Esophagus mucosa (tissue), 1 donor: ENCODE data around the gene RBMS1. TPM values are rescaled to one million over a fixed set of nuclear protein-coding genes. Genes with fewer than 3 reads are reported as not detected.
A peak's percentile ranks its signal among the peaks of the same experiment; 100 is the strongest.
"Not testable (repeated sequence)": the region's sequence is repeated elsewhere in the genome, so short reads cannot be mapped to it uniquely, and the experiment has no call there.

Experiments
- ATAC-seq: fragments of 200-7000 bp; cut with Tn5 transposase; one replicate; pipeline ENCODE4 v1.9.1; 2020
- total RNA-seq: library from RNA; stranded (reverse); gene quantifications from one replicate; pipeline ENCODE4 v1.2.4, GENCODE V29; 2023
- donor health status: DM: yes; HTN: yes; CAD: no.

Gene RBMS1
- total RNA-seq, 1 donor from 2014 or later = 28.2 TPM

DNA sequence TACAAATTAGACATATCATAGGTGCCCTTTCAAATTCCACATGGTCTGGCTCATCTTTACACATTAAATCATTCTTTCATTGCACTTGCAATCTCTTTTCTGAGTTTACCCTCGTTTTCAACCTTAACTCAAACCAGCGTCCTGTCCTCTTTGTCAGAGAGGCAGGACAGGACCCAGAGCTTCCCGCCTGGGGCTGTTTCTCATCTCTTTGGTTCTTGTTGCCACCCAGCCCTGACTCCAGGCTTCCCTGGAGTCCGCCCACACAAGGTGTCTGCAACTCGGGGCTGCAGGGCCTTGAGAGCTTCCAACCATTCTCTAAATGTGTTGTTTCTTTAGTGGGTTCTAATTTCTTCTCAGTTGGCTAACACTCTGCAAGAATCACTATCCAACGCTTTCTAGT, 24.4 kb downstream of the RBMS1 start:
- no peak for ATAC-seq

DNA sequence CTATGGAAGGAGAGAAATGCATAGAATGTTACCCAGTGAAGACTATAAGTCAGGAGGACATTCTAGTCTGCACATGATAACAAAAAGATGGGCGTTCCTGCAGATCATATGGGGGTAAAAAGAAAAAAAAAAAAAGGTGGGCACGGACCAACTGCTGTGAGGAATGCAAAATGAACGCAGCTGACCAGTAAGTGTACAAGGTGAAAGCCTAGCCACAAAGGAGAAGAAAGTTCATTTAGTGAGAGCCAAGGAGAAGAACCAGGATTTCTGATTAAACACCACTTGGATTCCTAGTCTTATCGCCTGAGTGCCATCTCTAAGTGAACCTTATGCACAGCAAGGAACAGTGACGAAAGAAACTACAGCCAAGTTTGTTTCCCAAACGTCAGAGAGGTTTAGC, 26.5 kb downstream of the RBMS1 start:
- ATAC-seq = no peak

DNA sequence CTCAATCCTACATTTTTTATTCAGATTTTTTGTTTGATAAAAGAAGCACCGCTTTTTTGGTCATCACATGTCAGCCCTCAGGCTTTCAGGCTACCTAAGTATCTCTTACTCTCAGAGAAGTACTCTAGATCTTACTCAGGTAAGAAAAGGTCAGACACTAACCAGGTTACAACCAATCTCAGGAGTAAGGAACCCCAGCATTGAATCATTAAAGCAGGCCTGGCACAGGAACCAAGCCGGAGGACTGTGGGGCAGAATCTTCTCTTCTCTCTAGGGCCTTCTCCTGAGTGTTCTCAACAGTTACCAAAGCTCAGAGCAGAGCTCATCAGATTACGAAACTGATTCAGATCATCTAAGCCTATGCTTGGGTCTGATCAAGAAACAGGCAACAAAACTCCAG, 28.2 kb downstream of the RBMS1 start:
- no peak for ATAC-seq

DNA sequence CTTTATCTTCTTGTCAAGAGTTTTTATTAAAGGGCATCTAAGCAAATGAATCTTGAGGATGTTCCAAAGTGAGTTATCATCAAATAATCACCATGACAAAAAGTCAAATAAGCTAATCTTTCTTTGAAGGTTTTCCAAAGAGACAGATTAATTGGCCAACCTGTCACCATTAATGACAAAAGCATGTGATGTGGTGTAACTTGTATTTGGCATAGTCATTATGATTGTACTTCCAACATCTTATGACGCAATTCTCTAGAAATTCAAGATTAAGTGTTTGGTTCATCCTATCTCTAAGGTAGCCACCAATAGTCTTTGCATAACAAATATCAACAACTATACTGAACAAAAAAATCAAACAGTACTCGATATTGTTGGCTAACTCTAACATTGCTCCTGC, 28.6 kb downstream of the RBMS1 start:
- peak; percentile 62 for ATAC-seq

DNA sequence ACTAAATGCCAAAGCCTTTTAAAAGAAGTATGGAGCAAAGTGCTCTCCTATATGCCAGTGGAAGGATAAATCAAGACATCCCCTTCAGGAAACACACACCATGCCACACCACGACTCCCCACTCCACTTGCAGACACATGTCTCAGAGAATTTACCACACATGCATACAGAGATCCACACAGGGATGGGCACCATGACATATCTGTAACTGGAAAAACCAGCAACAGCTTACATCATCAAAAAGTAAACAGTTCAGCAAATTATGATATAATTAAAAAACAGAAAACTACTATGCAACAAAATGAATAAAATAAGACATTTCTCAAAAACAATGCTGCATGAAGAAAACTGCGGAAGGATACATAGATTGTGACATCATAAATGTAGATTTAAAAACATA, 29.6 kb downstream of the RBMS1 start:
- ATAC-seq = peak; percentile 95

DNA sequence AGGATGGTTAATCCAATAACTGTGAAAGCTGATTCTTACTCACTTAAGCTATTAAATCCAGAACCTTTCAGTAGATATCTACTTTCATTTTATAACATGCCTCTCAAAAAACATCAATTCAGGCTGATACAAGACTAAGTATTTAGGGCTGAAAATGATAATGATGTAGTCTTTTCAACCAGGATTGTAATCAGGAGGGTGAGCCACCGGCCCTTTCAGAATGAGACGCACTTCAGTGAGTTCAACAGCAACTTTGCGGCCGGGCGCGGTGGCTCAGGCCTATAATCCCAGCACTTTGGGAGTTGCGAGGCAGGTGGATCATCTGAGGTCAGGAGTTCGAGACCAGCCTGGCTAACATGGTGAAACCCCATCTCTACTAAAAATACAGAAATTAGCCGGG, 30.4 kb downstream of the RBMS1 start:
- ATAC-seq = no peak

DNA sequence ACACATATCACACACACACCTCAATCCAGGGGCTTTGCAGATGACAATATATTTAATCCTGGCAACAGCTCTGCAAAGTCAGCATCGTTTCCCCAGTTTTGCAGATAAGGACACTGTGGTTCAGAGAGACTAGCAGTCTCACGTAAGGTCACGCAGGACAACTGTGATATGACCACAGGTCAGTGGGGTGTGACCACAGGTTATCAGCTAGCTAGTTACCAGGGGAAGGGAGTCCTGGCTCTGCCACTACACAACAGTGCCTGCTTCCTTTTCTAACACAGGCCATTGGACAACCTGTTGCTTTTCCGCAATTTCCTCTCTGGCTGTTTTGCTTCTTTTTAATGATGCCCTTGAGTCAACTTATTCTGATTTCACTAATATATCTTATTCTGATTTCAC, 33.3 kb downstream of the RBMS1 start:
- ATAC-seq = no peak

DNA sequence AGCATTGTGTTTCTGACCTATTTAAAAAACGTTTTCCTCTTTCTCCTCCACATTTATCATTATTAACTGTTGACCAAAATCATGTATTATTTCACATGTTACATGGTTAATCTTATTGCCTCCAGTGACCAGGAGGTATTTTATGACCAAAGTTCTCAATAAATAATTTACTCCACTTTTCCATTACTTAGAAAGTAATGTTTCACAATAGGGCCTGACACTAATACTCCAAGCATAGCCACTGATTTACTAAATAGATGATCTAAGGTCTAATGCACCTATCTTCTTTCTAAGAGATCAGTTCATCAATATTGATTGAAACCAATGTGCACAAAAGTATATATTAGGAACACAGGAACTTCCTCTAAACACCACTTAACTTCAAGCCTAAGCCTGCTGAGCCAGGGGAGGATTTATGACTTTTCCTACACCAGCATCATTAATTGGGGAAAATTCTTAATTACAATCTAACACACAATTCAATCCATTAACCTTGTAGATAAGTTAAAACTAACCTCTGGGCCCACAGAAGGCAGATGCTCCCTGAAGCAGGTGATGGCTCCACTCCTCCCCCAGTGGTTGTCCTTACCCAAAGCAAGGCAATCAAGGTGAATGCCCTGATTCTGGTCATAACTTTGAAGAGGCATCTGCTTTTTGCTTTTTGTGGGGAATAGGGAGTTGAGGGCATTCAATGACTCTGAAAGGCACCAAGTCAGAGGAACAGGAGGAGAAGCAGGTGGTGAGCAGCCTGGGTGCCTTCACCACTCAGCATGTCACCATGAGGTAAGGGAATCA, 33.9 kb downstream of the RBMS1 start:
- ATAC-seq = no peak

DNA sequence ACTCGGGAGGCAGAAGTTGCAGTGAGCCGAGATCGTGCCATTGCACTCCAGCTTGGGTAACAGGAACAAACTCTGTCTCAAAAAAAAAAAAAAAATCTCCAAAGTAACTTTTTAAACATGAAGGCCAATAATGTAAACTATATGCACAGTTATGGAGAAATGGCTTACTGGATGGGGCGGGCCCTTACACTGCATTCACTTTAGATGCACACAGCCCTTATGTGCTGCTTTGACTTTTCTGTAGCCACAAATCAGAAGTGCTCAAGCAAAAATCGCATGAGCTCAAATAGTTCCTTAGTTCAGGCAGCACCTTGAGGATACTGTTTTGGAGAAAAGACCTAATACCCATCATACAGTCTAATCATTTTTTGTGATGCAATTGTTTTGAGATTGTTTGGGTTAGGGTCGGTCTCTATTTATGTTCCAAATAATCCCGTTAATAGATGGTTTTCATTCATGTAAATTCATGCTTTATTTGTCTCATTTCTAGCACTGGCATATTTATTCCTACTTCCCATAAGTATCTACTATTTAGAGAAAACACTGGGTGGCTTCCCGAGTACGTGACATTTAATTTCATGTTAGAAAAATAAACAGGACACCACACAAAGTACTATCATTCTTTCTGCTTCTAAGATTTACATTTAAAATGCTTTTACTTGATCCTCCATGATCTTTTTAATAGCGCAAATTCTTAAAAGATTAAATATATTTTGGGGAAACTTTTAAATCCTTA, 34.7 kb downstream of the RBMS1 start:
- ATAC-seq = no peak

DNA sequence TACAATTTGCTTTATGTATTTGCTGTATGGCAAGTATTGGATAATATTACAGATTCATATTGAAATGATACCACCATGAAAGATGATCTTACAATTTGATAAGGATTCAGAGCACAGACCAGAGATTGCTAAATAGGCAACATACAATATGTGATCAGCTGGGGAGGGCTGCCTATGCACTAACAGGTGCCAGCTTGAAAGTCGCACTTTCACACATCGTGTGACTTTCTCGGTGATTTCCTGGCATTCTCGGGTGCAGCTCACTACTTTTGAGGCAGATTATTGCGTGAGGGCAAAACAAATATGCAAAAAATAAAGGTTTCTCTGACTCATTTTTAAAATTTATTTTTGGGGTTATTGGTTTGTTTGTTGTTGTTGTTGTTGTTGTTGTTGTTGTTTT, 36.0 kb downstream of the RBMS1 start:
- ATAC-seq = no peak

DNA sequence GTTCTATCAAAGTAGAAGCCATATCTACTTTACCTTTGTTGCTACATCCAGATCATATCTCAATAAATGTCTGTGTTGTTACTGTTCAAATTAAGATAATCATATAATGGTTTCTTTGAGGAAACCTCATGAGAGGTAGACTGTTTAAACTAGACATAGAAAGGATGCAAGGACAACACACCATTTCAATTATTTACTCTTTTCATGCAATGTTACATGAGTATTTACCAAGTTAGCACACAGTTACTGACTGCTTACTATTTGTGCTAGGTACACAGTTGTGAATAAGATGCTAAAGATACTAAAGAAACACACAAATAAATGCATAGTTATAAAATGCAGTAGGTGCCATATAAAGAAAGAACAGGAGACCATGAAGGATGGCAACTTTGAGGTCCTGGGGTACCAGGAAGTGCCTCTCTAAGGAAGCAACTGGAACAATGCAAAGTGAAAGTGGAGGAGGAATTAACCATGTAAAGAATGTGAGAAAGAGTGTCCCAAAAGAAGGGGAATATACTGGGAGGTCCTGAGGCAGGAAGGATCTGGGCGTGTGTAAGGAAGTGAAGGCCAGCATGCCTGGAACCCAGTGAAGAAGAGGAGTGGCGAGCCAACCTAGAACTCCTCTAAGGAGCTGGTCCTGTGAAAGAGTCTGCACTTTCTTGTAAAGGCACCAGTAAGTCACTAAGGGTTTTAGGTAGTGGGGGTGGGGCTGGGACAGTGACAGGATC, 39.4 kb downstream of the RBMS1 start:
- ATAC-seq = no peak

DNA sequence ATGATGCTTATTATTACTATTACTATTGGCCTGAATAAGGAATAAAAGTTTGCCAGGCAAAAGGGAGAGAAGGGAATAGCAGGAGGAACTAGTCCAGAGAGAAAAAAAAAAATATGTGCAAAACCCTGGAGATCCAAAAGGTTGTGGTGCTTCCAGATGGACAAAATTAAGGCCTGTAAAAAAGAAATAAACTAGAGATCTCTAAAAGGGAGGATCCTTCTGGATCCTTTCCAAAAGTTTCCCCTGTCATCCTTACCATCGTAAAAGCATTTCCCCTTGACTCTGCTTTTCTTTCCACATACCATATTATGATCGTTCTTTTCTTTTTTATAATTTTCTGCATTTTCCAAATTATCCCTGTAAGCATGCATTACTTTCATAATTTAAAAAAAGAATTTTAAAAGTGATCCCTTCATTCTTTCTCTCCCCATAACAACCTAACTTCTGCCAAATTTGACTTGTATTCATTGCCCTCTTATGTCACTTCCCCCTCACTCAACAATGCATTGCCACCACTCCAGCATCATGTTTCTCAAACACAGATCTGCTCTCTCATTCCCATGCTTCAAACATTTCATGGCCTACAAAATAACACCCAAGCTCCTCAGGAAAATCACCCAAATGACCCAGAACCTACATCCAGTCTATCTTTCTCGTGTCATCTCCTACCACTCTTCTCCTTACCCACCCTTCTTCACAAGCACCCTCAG, 40.3 kb downstream of the RBMS1 start:
- ATAC-seq = no peak

DNA sequence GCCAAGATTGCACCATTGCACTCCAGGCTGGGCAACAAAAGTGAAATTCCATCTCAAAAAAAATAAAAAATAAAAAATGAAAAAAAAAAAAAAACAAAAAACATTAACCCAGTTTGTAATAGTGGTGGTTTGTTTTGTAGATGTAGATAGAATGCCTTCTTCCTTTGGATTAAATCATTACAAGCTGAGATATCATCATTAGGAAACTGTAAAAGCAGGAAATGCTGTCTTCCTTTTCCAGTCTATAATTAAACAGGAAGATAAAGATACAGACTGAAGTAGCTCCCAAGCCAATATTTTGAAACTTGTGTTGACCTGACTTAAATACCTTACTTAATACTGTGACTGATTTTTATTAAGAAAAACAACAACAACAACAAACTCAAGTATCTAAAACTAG, 43.1 kb downstream of the RBMS1 start:
- ATAC-seq = no peak

DNA sequence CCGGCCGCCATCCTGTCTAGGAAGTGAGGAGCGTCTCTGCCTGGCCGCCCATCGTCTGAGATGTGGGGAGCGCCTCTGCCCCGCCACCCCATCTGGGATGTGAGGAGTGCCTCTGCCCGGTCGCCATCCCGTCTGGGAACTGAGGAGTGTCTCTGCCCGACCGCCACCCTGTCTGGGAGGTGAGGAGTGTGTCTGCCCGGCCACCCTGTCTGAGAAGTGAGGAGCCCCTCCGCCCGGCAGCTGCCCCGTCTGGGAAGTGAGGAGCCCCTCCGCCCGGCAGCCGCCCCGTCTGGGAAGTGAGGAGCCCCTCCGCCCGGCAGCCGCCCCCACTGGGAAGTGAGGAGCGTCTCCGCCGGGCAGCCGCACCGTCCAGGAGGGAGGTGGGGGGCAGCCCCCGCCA, 44.8 kb downstream of the RBMS1 start:
- not testable (repeated sequence) for ATAC-seq

DNA sequence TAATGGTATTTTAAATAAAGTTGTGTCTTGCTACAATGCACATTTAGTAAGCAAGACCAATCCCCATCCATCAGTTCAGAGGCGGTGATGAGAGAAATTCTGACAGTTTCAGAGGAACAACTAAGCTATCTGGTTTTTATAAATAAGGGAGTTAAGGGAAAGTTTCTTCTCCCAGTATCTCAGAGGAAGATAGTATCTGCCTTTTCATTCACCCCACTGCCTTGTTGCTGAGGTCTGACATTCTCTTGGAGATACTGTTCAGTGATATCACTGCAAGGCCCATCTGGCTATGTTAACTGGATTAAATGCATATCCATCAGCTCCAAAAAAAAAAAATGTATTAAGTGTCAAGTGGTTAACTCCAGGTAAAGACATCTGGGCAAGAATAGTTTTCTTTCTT, 47.9 kb downstream of the RBMS1 start:
- ATAC-seq = no peak

DNA sequence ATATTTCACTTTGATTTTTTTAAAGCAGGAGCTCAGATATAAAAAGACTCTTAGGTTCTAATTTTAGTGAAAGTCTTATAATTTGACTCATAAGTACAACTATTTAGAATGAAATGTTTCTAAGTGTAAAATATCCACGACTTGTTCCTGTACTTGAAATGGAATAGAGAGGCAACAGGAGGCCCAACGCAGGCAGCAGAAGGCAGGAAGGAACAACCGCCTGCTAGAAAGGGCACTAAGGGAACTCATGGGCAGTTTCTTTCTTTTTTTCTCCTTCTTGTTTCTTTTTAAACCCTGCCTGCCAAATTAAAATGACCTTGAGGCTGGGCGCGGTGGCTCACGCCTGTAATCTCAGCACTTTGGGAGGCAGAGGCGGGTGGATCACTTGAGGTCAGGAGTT, 51.0 kb downstream of the RBMS1 start:
- ATAC-seq = no peak

DNA sequence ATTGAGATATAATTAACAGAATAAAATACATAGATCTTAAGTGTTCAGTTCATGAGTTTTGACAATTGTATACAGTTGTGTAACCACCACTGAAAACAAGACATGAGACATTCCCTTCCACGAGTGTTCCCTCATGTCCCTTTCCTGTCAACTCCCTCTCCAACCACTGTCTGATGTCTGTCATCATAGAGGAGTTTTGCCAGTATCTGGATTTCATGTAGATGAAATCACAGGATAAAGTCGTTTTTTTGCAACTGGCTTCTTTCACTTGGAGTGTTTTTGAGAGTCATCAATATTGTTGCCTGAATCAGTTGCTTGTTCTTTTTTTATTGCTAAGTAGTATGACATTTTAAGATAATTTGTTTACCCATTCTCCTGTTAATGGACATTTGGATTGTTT, 52.7 kb downstream of the RBMS1 start:
- ATAC-seq = no peak

DNA sequence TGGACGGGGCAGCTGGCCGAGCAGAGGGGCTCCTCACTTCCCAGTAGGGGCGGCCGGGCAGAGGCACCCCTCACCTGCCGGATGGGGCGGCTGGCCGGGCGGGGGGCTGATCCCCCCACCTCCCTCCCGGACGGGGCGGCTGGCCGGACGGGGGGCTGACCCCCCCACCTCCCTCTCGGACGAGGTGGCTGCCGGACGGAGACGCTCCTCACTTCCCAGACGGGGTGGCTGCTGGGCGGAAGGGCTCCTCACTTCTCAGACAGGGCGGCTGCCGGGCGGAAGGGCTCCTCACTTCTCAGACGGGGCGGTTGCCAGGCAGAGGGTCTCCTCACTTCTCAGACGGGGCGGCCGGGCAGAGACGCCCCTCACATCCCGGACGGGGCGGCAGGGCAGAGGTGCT, 54.6 kb downstream of the RBMS1 start:
- ATAC-seq = not testable (repeated sequence)

DNA sequence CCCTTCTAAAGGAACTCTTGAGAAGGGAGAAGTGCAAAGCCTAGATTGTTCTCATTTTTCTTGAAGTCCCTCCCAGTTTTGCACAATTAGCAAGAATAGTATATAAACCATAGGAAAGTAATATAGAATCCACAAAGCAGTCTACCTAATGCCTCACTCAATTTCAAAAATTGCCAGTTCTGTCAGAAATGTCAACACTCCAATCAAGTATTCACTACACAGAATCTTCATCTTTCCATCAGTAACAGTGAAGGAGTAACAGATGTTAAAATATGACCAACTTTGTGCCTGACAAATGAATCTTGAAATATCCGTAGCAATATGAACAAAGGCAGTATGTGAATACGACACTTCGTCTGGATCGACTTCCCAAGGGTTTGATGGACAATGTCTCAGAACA, 56.3 kb downstream of the RBMS1 start:
- no peak for ATAC-seq

DNA sequence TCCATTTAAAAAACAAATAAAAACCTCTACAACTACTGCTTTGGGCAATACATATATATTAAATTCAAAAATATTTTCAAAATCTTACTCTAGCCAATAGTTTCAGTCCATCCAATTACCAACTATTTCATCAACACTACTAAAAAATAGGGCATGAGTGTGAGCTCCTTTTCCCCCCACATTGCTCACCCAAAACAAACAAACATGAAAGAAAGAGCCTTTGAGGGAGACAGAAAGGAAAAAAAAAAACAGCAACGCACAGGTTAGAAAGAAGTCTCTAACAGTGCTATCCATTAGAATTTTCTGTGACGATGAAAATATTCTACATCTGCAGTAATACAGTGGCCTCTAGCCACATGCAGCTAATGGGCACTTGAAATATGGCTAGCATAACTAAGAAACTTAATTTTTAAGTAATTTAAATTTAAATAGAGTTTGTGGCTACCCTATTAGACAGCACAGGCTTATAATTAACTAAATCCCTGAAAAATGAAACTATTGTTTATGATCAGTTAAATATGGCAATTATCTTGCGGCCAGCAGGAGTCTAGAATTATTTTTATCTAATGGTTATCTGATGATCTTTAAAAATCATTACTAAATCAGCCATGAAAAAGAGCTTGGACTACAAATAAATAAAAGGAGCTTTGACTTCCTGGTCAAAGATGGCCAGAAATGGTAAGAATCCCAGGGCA, 59.2 kb downstream of the RBMS1 start:
- ATAC-seq = no peak

DNA sequence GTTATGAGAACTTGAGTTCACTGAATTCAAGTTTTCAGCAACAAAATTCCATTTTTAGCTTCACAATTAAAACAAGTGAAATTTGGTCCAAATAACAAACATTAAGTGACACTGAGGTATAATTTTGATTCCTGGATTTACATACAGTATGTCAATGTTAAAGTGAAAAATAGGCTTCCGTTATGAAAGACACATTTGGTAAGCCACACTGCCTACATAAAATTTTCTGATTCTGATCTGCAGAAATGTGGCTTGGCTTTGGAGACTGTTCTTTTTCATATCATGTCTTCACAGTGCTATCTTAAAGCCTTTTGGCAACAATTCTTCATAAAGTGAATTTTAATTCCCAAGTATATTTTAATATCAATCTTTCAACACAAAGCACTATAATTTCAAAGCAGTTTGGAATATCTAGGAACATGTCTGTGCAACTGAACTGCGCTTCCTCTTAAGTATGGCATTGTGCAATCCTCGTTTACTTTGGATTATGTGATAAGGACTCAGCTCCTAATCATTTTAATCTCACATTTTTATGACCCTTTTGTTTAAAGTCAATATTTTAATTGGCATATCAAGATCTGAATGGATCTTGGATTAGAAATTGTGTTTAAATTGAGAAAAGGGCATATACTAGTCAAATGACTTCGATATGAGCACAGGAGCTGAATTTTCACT, 60.0 kb downstream of the RBMS1 start:
- ATAC-seq = peak; percentile 32

DNA sequence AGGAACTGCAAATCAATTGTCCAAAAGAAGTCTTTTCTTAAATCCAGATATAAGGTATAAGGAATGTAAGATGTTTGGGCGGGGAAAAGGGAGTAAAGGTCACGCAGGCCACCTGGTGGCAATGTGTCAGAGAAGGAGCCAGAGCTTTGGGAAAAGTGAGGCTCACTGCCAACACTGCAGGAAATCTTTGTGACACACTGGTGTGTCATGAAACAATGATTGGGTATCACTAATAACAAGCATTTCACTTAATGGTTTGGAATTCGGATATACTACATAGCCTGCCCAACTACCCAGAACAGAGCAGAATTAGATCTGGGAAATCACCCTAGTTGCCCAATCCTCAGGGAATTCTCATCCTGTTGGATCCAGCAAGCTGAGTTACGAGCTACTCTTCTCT, 61.0 kb downstream of the RBMS1 start:
- ATAC-seq = peak; percentile 68
